ENCODE results near the gene DFFB.

DNA sequence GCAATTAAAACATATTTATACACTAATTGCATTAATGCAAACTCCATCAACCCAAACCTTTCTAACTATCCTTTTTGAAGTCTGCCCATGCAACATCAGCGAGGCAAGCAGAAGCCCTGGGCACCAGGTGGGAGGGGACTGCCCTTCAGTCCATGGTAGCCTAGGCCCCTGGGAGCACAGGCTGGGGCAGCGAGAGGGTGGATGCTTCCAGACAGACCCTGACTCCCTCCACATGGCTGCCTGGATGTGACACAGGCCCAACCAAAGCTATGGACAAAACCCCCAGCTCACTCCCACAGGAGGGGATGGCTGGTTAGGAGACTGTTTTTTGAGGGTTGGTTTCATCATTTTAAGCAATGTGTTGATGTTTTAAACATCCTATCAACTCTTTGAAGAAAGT, 43.2 kb upstream of the DFFB start:
- no peak for TF ChIP-seq SUZ12 (IDR thresholded peaks at IDR 0.05; ENCODE audit: extremely low read depth, insufficient read depth, insufficient read length)
- no peak for TF ChIP-seq YY1 (IDR thresholded peaks at IDR 0.05; ENCODE audit: insufficient read depth, insufficient read length)
- TF ChIP-seq ZNF274 (IDR thresholded peaks at IDR 0.05; ENCODE audit: low read depth, low read length): no peak

Data from NT2/D1 (cell line).